GM13977 (cell line): Measurements from ENCODE around the gene ZNF780B.

ENCODE experiments used
- DNase-seq: peaks from one replicate; pipeline ENCODE4 v3.0.0; 2012; ENCODE audit warnings: low spot score
- in situ Hi-C: fragments of 300-500 bp; cut with MboI; formaldehyde crosslinking; loops from one replicate; pipeline ENCODE4 v1.12.0; 2022; ENCODE audit warnings: low sequenced_read_pairs, low pct_unique_long_range_greater_than_20kb, mixed read lengths, inconsistent platforms; ENCODE audit not compliant: unreplicated experiment
- TF ChIP-seq, protein P1 (sequence below): IDR thresholded peaks from 2 replicates; pipeline ENCODE4 v1.5.1; 2012; ENCODE audit warnings: mild to moderate bottlenecking, control low read depth; ENCODE audit not compliant: insufficient read depth; ENCODE audit errors: extremely low read depth, missing control alignments

Gene ZNF780B

DNA sequence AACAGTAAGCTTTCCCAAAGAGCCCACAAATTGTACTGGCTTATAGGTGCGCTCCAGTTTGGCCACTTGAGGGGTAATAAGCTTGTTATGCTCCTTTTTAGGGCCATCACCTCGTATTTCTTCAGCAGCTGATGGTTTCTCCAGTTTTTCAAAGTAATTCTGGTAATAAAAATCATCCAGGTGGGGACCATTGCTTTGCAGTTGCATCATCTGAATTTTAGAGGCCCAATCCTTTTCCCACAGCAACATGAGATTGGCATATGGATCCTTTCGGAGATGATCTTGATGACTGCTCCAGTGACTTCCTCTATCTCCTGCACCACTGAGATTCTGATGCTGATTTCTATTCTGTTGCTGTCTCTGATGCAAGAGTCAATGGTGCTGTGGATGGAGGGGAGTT, 32.1 kb downstream of the ZNF780B start:
- TF ChIP-seq, protein P1, sequence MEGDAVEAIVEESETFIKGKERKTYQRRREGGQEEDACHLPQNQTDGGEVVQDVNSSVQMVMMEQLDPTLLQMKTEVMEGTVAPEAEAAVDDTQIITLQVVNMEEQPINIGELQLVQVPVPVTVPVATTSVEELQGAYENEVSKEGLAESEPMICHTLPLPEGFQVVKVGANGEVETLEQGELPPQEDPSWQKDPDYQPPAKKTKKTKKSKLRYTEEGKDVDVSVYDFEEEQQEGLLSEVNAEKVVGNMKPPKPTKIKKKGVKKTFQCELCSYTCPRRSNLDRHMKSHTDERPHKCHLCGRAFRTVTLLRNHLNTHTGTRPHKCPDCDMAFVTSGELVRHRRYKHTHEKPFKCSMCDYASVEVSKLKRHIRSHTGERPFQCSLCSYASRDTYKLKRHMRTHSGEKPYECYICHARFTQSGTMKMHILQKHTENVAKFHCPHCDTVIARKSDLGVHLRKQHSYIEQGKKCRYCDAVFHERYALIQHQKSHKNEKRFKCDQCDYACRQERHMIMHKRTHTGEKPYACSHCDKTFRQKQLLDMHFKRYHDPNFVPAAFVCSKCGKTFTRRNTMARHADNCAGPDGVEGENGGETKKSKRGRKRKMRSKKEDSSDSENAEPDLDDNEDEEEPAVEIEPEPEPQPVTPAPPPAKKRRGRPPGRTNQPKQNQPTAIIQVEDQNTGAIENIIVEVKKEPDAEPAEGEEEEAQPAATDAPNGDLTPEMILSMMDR: no peak
- DNase-seq: no peak
- in situ Hi-C loops: no loop called here

- TF ChIP-seq, protein P1: no peak
- in situ Hi-C loops: no loop called here
- DNase-seq: no peak
Measured at GRCh38 chr19:40013991-40014390, 42.0 kb downstream of the ZNF780B start.

GRCh38 chr19:40009674-40010073, 46.4 kb downstream of the ZNF780B start:
- in situ Hi-C loops: no loop called here
- DNase-seq: no peak
- TF ChIP-seq, protein P1: no peak

- no peak for DNase-seq
- TF ChIP-seq, protein P1: no peak
- in situ Hi-C loops: no loop called here
Measured at GRCh38 chr19:40006273-40006691, 49.7 kb downstream of the ZNF780B start.

GRCh38 chr19:40005691-40006272, 50.2 kb downstream of the ZNF780B start:
- no peak for DNase-seq
- TF ChIP-seq, protein P1: no peak
- in situ Hi-C loops: no loop called here

DNA sequence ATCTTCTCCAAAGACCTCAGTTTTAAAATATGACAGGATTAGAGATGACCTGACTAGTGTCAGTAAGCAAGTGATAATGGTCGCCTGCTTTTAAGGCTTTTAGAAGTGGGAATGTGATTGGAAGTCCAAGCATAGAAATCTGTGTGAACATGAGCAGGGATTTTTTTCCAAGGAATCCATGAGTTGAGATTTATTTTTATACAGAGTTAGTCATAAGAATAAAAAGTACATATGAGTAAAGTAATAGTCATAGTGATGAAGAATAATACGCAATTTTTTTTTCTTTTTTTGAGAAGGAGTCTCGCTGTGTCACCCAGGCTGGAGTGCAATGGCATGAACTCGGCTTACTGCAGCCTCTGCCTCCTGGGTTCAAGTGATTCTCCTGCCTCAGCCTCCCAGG, 57.5 kb downstream of the ZNF780B start:
- in situ Hi-C loops: no loop called here
- TF ChIP-seq, protein P1: no peak
- no peak for DNase-seq
